HepG2 (cell line): ENCODE results near the gene FAM181A. TPM values are rescaled to one million over a fixed set of nuclear protein-coding genes. Genes with fewer than 3 reads are reported as not detected.

Experiments used
- ELF3 ChIP-seq: IDR thresholded peaks from 2 replicates; pipeline ENCODE4 v1.6.1; 2016; ENCODE audit warnings: missing genetic modification reagents, missing compliant biosample characterization
- IKZF5 ChIP-seq: IDR thresholded peaks from 2 replicates; pipeline ENCODE4 v1.6.1; 2018; ENCODE audit warnings: missing genetic modification reagents, mild to moderate bottlenecking, missing compliant biosample characterization
- KDM5B ChIP-seq: sonication (generic); formaldehyde crosslinking; IDR thresholded peaks from 2 replicates; pipeline ENCODE4 v1.4.0; 2020; ENCODE audit warnings: missing genetic modification reagents, mild to moderate bottlenecking, borderline replicate concordance
- MIXL1 ChIP-seq: IDR thresholded peaks from 2 replicates; pipeline ENCODE4 v1.6.1; 2016
- NR2F6 ChIP-seq, 2 experiments: IDR thresholded peaks; 2 replicates each; pipeline ENCODE4 v1.6.1; 2016; ENCODE audit warnings: antibody characterized with exemption in 1 of 2, mild to moderate bottlenecking in 1 of 2
- TAF1 ChIP-seq: sonication (generic); formaldehyde crosslinking; IDR thresholded peaks from 2 replicates; pipeline ENCODE4 v1.4.0; 2020; ENCODE audit warnings: missing genetic modification reagents
- TAF15 ChIP-seq: fragments of 200-400 bp; formaldehyde crosslinking; IDR thresholded peaks from one replicate; pipeline ENCODE4 v1.6.1; 2018; ENCODE audit warnings: mild to moderate bottlenecking, low read depth, low read length; ENCODE audit not compliant: poor library complexity, severe bottlenecking
- TBL1XR1 ChIP-seq: fragments of 150-350 bp; IDR thresholded peaks from 2 replicates; pipeline ENCODE4 v1.6.1; 2014; ENCODE audit warnings: borderline replicate concordance, low read length; ENCODE audit not compliant: partially characterized antibody
- TP53 ChIP-seq: sonication (generic); formaldehyde crosslinking; conservative IDR thresholded peaks from 2 replicates; pipeline ENCODE4 v1.4.0; 2020; ENCODE audit warnings: missing genetic modification reagents
- ZNF264 ChIP-seq: sonication (generic); formaldehyde crosslinking; IDR thresholded peaks from 2 replicates; pipeline ENCODE4 v1.4.0; 2020; ENCODE audit warnings: missing genetic modification reagents
- ZNF775 ChIP-seq: sonication (generic); formaldehyde crosslinking; IDR thresholded peaks from 2 replicates; pipeline ENCODE4 v1.4.0; 2020; ENCODE audit warnings: missing genetic modification reagents, mild to moderate bottlenecking, moderate library complexity, borderline replicate concordance
- polyA plus RNA-seq, 8 experiments: library from polyadenylated mRNA; depleted of rRNA in 3 of 8; stranded (reverse) in 7 of 8; unstranded in 1 of 8; fragments of >200 nt; fragmentation: Illumina TruSeq in 4 of 8; extraction: Trizol in 4 of 8; gene quantifications; 2 replicates each; pipeline versions ENCODE4 v1.2.1 to v1.2.3, GENCODE V29; 2011 to 2016; ENCODE audit warnings: low read depth in 4 of 8, missing spikeins in 1 of 8, mixed read lengths in 1 of 8; ENCODE audit not compliant: insufficient read depth in 1 of 8
- total RNA-seq, 5 experiments: library from RNA; depleted of rRNA; stranded (reverse); fragments of >200 nt; fragmentation: Illumina TruSeq; extraction: Trizol; gene quantifications; 2 replicates each; pipeline ENCODE4 v1.2.3, GENCODE V29; 2016; ENCODE audit warnings: low read depth in 1 of 5
- TF ChIP-seq, protein P1 (sequence below): sonication (generic); formaldehyde crosslinking; IDR thresholded peaks from 2 replicates; pipeline ENCODE4 v1.5.0; 2020; ENCODE audit warnings: mild to moderate bottlenecking, missing genetic modification reagents, moderate library complexity
- TF ChIP-seq, protein P2 (sequence below): sonication (generic); formaldehyde crosslinking; conservative IDR thresholded peaks from 2 replicates; pipeline ENCODE4 v1.4.0; 2020; ENCODE audit warnings: missing genetic modification reagents
- TF ChIP-seq, protein P3 (sequence below): IDR thresholded peaks from 2 replicates; pipeline ENCODE4 v1.6.1; 2016; ENCODE audit warnings: low read depth, borderline replicate concordance

Gene FAM181A
- total and polyA plus RNA-seq, 2 of the 13 experiments (the other 11 are each of a cell fraction or from before 2014, with no cell fraction given): 1.1 to 1.5 TPM

GRCh38 chr14:93953263-93953662, 26.1 kb downstream of the FAM181A start (continued):
- TF ChIP-seq IKZF5 (peak; percentile 39; the same call in 1 of the 2 replicates), TAF1 (CRISPR knock-in tag) (peak; percentile 43; the same call in 1 of the 2 replicates), TBL1XR1 (no peak), KDM5B (peak; percentile 39; the same call in 1 of the 2 replicates), TAF15 (no peak), MIXL1 (CRISPR knock-in tag) (no peak), ZNF775 (no peak), NR2F6 (IDR thresholded peaks at IDR 0.05) (no peak), NR2F6 (CRISPR knock-in tag; IDR thresholded peaks at IDR 0.05) (peak; percentile 25; the same call in 1 of the 2 replicates), ZNF264 (CRISPR knock-in tag) (0 out of 2 replicates have a peak, but pooled peaks have one; percentile 26), TP53 (CRISPR knock-in tag) (no peak), ELF3 (CRISPR knock-in tag) (peak; percentile 49; the same call in 1 of the 2 replicates)
- TF ChIP-seq, protein P1, sequence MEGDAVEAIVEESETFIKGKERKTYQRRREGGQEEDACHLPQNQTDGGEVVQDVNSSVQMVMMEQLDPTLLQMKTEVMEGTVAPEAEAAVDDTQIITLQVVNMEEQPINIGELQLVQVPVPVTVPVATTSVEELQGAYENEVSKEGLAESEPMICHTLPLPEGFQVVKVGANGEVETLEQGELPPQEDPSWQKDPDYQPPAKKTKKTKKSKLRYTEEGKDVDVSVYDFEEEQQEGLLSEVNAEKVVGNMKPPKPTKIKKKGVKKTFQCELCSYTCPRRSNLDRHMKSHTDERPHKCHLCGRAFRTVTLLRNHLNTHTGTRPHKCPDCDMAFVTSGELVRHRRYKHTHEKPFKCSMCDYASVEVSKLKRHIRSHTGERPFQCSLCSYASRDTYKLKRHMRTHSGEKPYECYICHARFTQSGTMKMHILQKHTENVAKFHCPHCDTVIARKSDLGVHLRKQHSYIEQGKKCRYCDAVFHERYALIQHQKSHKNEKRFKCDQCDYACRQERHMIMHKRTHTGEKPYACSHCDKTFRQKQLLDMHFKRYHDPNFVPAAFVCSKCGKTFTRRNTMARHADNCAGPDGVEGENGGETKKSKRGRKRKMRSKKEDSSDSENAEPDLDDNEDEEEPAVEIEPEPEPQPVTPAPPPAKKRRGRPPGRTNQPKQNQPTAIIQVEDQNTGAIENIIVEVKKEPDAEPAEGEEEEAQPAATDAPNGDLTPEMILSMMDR (CRISPR knock-in tag): peak; percentile 79
- TF ChIP-seq, protein P2, sequence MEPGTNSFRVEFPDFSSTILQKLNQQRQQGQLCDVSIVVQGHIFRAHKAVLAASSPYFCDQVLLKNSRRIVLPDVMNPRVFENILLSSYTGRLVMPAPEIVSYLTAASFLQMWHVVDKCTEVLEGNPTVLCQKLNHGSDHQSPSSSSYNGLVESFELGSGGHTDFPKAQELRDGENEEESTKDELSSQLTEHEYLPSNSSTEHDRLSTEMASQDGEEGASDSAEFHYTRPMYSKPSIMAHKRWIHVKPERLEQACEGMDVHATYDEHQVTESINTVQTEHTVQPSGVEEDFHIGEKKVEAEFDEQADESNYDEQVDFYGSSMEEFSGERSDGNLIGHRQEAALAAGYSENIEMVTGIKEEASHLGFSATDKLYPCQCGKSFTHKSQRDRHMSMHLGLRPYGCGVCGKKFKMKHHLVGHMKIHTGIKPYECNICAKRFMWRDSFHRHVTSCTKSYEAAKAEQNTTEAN (CRISPR knock-in tag): no peak
- TF ChIP-seq, protein P3, sequence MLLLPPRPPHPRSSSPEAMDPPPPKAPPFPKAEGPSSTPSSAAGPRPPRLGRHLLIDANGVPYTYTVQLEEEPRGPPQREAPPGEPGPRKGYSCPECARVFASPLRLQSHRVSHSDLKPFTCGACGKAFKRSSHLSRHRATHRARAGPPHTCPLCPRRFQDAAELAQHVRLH (CRISPR knock-in tag): no peak
